GM12865 (cell line): ENCODE data around the gene NUP205.

Source experiments
- DNase-seq: peaks from one replicate; pipeline ENCODE4 v3.0.0; 2010; ENCODE audit warnings: low read depth
- H3K4me3 ChIP-seq: 2 replicates; pipeline ENCODE4 v1.5.1; 2011; ENCODE audit warnings: mild to moderate bottlenecking, low read depth, low read length, control low read depth
- TF ChIP-seq, protein P1 (sequence below): IDR thresholded peaks from 2 replicates; pipeline ENCODE4 v1.5.1; 2011; ENCODE audit warnings: low read length, control low read depth, low read depth, inconsistent platforms; ENCODE audit not compliant: insufficient read depth; ENCODE audit errors: missing control alignments

NUP205 gene

DNA sequence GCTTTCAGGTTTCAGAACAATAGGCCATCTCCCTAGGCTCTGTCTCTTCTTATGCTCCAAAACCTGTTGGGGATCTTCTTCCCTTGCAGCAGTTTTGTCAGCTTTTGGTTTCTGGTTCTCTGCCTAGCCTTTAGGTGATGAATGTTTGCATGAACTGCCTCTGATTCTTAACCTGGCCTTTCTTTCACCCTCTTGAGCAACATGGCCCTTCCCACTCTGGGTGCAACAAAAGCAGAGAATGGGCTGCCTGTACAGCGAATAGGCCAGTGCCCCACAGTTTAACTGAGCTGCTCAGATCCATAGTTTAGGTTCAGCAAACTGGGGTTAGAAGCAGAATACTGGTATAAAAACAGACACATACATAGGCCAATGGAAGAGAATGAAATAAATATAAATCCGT, 18.1 kb upstream of the NUP205 start:
- no peak overlapping the region for H3K4me3 ChIP-seq
- TF ChIP-seq, protein P1, sequence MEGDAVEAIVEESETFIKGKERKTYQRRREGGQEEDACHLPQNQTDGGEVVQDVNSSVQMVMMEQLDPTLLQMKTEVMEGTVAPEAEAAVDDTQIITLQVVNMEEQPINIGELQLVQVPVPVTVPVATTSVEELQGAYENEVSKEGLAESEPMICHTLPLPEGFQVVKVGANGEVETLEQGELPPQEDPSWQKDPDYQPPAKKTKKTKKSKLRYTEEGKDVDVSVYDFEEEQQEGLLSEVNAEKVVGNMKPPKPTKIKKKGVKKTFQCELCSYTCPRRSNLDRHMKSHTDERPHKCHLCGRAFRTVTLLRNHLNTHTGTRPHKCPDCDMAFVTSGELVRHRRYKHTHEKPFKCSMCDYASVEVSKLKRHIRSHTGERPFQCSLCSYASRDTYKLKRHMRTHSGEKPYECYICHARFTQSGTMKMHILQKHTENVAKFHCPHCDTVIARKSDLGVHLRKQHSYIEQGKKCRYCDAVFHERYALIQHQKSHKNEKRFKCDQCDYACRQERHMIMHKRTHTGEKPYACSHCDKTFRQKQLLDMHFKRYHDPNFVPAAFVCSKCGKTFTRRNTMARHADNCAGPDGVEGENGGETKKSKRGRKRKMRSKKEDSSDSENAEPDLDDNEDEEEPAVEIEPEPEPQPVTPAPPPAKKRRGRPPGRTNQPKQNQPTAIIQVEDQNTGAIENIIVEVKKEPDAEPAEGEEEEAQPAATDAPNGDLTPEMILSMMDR: no peak
- DNase-seq: no peak

DNA sequence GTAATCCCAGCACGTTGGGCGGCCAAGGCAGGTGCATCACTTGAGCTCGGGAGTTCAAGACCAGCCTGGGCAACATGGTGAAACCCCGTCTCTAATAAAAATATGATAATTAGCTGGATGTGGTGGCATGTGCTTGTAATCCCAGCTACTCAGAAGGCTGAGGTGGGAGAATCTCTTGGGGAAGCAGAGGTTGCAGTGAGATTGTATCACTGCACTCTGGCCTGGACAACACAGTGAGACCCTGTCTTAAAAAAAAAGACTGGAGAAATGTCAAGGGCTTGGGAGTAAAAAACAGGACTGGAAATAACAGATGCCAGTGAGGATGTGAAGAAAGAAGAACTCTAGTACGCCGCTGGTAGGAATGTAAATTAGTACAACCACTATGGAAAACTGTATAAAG, 16.7 kb upstream of the NUP205 start:
- DNase-seq: no peak
- no peak overlapping the region for H3K4me3 ChIP-seq
- TF ChIP-seq, protein P1: no peak

DNA sequence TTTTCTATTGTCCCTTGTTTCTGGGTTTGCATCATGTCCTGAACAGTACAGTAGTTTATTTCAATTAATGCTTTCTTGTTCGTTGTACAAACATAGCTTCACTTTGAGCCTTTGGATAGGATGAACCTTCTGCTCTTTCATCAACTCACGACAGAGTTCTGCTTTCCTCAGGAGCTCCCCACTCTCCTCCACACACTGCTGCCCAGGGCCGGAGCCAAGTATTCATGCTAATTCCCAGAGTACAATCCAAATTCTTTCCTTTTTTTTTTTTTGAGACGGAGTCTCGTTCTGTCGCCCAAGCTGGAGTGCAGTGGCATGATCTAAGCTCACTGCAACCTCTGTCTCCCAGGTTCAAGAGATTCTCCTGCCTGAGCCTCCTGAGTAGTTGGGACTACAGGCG, 7.5 kb upstream of the NUP205 start:
- TF ChIP-seq, protein P1: no peak
- DNase-seq: no peak
- no peak overlapping the region for H3K4me3 ChIP-seq

DNA sequence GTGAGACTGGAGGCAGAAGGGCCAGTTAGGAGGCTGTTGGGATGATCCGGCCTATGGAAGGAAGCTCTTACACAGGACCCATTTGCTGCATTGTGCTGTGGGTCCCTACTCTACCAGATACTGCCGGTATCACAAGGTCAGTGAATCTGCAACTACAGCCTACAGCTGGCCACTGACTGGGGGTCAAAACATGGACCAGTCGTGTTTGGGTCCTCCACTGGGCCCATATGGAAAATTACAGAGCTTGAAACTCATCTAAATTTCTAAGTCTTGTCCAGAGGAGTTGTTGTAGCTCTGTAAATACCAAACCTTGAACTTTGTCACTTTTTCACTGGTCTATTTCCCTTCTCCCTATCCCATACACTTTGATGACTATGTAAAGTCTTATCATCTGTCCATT, 5.6 kb upstream of the NUP205 start:
- no peak for DNase-seq
- TF ChIP-seq, protein P1: no peak
- H3K4me3 ChIP-seq: no peak overlapping the region

DNA sequence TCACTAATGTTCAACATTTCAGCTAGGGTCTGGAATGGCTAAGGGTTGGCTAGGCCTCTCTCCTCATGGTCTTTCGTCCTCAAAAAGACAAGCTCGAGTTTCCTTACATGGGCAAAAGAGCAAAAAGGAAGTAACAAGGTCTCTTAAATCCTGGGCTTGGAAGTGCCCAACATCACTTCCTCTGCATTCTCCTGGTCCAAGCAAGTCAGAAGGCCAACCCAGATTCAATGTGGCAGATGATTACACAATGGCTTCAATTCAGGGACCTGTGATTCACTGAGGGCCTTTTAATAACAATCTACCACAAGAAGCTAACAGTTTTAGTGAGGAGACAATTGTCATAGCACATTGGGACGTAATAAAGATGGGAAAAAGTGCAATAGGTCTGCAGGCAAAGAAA, 4.4 kb upstream of the NUP205 start:
- no peak for DNase-seq
- TF ChIP-seq, protein P1: no peak
- no peak overlapping the region for H3K4me3 ChIP-seq

DNA sequence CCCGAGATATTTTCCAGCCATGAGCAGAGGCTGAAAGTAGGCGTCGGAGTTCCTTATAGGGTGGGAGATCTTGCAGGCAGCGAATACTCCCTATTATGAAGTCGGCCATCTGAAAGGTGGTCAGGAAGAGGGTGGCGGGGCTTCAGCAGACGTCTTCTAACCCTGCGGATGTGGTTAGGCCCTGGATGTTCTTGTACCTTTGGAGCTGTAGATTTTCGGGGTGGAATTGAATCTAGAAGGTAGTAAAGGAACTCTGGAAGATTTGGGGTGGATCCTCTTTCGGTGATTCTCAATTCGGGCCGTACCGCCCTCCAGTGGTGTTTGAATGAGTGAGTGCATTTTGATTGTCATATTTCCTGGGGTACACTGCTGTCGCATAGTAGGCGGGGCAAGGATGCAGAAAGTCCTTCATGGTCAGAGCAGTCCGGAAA, 635 bp downstream of the NUP205 start:
- DNase-seq: peak; percentile 88
- H3K4me3 ChIP-seq: peak overlapping the region; percentile 73
- TF ChIP-seq, protein P1: peak; percentile 55

DNA sequence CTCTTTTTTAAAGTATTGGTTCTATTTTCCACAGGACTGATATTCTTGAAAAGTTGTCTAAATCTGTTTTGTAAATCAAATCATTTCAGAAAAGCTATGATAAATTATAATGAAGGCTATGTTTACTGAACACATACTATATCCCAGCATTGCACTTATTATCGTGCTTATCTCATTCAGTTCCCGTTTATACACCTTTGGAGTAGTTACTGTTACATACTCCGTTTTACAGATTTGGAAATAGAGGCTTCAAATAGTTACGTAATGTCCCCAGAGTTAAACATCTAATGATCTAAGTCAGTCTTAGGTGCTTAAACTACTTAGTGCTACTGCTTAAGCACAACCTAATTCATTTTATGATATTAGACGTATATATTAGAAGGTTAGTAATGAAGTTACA, 1.2 kb downstream of the NUP205 start:
- TF ChIP-seq, protein P1: no peak
- peak overlapping the region; percentile 73 for H3K4me3 ChIP-seq
- DNase-seq: no peak
